NCI-H226 (cell line): ENCODE results near the gene IRX5.
A peak's percentile ranks its signal among the peaks of the same experiment; 100 is the strongest.

Experiments used
- DNase-seq: peaks from one replicate; pipeline ENCODE4 v3.0.0-alpha.2; 2015

IRX5 gene

GRCh38 chr16:54931120-54932014, 702 bp downstream of the IRX5 start:
- DNase-seq: peak; percentile 22

- no peak for DNase-seq
Measured at GRCh38 chr16:54932021-54932660, 1.5 kb downstream of the IRX5 start.

GRCh38 chr16:54932737-54933254, 2.1 kb downstream of the IRX5 start:
- no peak for DNase-seq

- DNase-seq: no peak
Measured at GRCh38 chr16:54933281-54934011, 2.8 kb downstream of the IRX5 start.

- no peak for DNase-seq
Measured at GRCh38 chr16:54934481-54935265, 4.0 kb downstream of the IRX5 start.

- no peak for DNase-seq
Measured at GRCh38 chr16:54935266-54935968, 4.8 kb downstream of the IRX5 start.

GRCh38 chr16:54936201-54936978, 5.7 kb downstream of the IRX5 start:
- DNase-seq: no peak

GRCh38 chr16:54936979-54937670, 6.5 kb downstream of the IRX5 start:
- DNase-seq: no peak

- no peak for DNase-seq
Measured at GRCh38 chr16:54937671-54938211, 7.1 kb downstream of the IRX5 start.

GRCh38 chr16:54938212-54939028, 7.8 kb downstream of the IRX5 start:
- DNase-seq: no peak

- DNase-seq: no peak
Measured at GRCh38 chr16:54939029-54939346, 8.3 kb downstream of the IRX5 start.

- DNase-seq: no peak
Measured at GRCh38 chr16:54939510-54940278, 9.0 kb downstream of the IRX5 start.

GRCh38 chr16:54940279-54940604, 9.6 kb downstream of the IRX5 start:
- no peak for DNase-seq

- DNase-seq: no peak
Measured at GRCh38 chr16:54942353-54942943, 11.8 kb downstream of the IRX5 start.

GRCh38 chr16:54944002-54944401, 13.3 kb downstream of the IRX5 start:
- no peak for DNase-seq

- no peak for DNase-seq
Measured at GRCh38 chr16:54945063-54945462, 14.4 kb downstream of the IRX5 start.

GRCh38 chr16:54946909-54947308, 16.2 kb downstream of the IRX5 start:
- no peak for DNase-seq

- DNase-seq: no peak
Measured at GRCh38 chr16:54947616-54948015, 17.0 kb downstream of the IRX5 start.
